HepG2 (cell line): ENCODE data around the gene ATP9A. TPM values are rescaled to one million over a fixed set of nuclear protein-coding genes. Genes with fewer than 3 reads are reported as not detected.

Experiments used
- ATAC-seq: fragments of 200-7000 bp; cut with Tn5 transposase; 3 replicates; pipeline ENCODE4 v1.9.1; 2020; ENCODE audit warnings: mild to moderate bottlenecking, moderate library complexity
- BruUV-seq: library from RNA; stranded (reverse); fragments of 400-500 nt; replicated peaks from 2 replicates; lab custom pipeline; 2021; lab: Mats Ljungman, UMichigan
- CTCF ChIA-PET: fragments of 300-600 bp; formaldehyde crosslinking; extraction: SDS; loops from one replicate; lab custom pipeline; 2021; ENCODE audit warnings: low total read pairs, inconsistent platforms, low intra/inter-chr PET ratio; lab: Yijun Ruan, JAX
- POLR2A ChIA-PET: fragments of 350-600 bp; sonication (Branson Sonifier 250); formaldehyde crosslinking; loops from one replicate; lab custom pipeline; 2020; ENCODE audit warnings: antibody characterized with exemption, inconsistent platforms; lab: Yijun Ruan, JAX
- DNase-seq: peaks from one replicate; pipeline ENCODE4 v3.0.0-alpha.2; 2015; ENCODE audit warnings: low spot score
- FAIRE-seq: peaks from 3 replicates; lab custom pipeline; 2011; peaks lifted over from hg19 to GRCh38; lab: Jason Lieb, UNC
- H2AFZ ChIP-seq: one replicate; pipeline ENCODE4 v1.6.1; 2011; ENCODE audit warnings: low read length, inconsistent platforms
- H3K27ac ChIP-seq: fragments of 300-600 bp; 3 replicates; pipeline ENCODE4 v1.8.0; 2011; ENCODE audit warnings: mixed run types, mild to moderate bottlenecking, mixed read lengths, low read length, inconsistent platforms; ENCODE audit not compliant: insufficient read depth; ENCODE audit errors: extremely low read length
- H3K27me3 ChIP-seq, 2 experiments: fragments of 200-600 bp in 1 of 2; 2 replicates in 1 of 2; 3 replicates in 1 of 2; pipeline versions ENCODE4 v1.6.0 to v1.8.0; 2011; ENCODE audit warnings: low read length in 2 of 2, mild to moderate bottlenecking in 2 of 2, moderate library complexity in 2 of 2, inconsistent platforms in 1 of 2; ENCODE audit not compliant: insufficient read depth in 2 of 2, control insufficient read depth in 1 of 2
- H3K36me3 ChIP-seq, 2 experiments: fragments of 200-600 bp in 1 of 2; replicated peaks in 1 of 2; 2 replicates in 1 of 2; 3 replicates in 1 of 2; pipeline versions ENCODE4 v1.5.1 to v1.8.0; 2011; ENCODE audit warnings: low read length in 2 of 2, inconsistent platforms in 1 of 2; ENCODE audit not compliant: insufficient read depth in 2 of 2, control insufficient read depth in 1 of 2
- H3K4me1 ChIP-seq: 2 replicates; pipeline ENCODE4 v1.5.1; 2012; ENCODE audit warnings: low read length, inconsistent platforms; ENCODE audit not compliant: insufficient read depth
- H3K4me2 ChIP-seq: 2 replicates; pipeline ENCODE4 v1.6.0; 2011; ENCODE audit warnings: low read depth, low read length, inconsistent platforms
- H3K4me3 ChIP-seq, 3 experiments: fragments of 200-600 bp in 1 of 3; sonication (generic), shearing (Covaris generic) in 1 of 3; replicated peaks in 1 of 3; 2 replicates each; pipeline ENCODE4 v1.5.1; 2011 to 2016; ENCODE audit warnings: low read length in 3 of 3, inconsistent platforms in 2 of 3, low read depth in 2 of 3, mild to moderate bottlenecking in 2 of 3, control low read depth in 1 of 3, mixed read lengths in 1 of 3; ENCODE audit not compliant: insufficient read depth in 1 of 3
- H3K79me2 ChIP-seq: one replicate; pipeline ENCODE4 v1.6.1; 2011; ENCODE audit warnings: low read length, inconsistent platforms; ENCODE audit not compliant: insufficient read depth
- H3K9ac ChIP-seq: 2 replicates; pipeline ENCODE4 v1.6.0; 2011; ENCODE audit warnings: mild to moderate bottlenecking, low read depth, low read length, inconsistent platforms; ENCODE audit not compliant: insufficient read depth
- H3K9me3 ChIP-seq: 2 replicates; pipeline ENCODE4 v1.5.1; 2012; ENCODE audit warnings: mild to moderate bottlenecking, low read length
- H4K20me1 ChIP-seq: 2 replicates; pipeline ENCODE4 v1.6.0; 2011; ENCODE audit warnings: inconsistent platforms, mild to moderate bottlenecking, low read length, moderate library complexity; ENCODE audit not compliant: insufficient read depth
- BCL3 ChIP-seq: sonication (generic); formaldehyde crosslinking; IDR thresholded peaks from 2 replicates; pipeline ENCODE4 v1.5.1; 2020; ENCODE audit warnings: mild to moderate bottlenecking, missing genetic modification reagents, moderate library complexity
- NRL ChIP-seq: sonication (generic); formaldehyde crosslinking; IDR thresholded peaks from 2 replicates; pipeline ENCODE4 v1.5.0; 2020; ENCODE audit warnings: missing genetic modification reagents, mild to moderate bottlenecking, moderate library complexity, borderline replicate concordance
- ZMYM3 ChIP-seq: sonication (generic); formaldehyde crosslinking; IDR thresholded peaks from 2 replicates; pipeline ENCODE4 v1.5.1; 2020; ENCODE audit warnings: mild to moderate bottlenecking, missing genetic modification reagents
- ZNF552 ChIP-seq: sonication (generic); formaldehyde crosslinking; IDR thresholded peaks from 2 replicates; pipeline ENCODE4 v1.9.0; 2022; ENCODE audit warnings: missing genetic modification reagents, mild to moderate bottlenecking, borderline replicate concordance
- ZNF761 ChIP-seq: sonication (generic); formaldehyde crosslinking; conservative IDR thresholded peaks from 2 replicates; pipeline ENCODE4 v1.4.0; 2020; ENCODE audit warnings: mild to moderate bottlenecking, missing genetic modification reagents
- WGBS: methylation state at CpG from one replicate; pipeline ENCODE4 v1.1.6; 2017; ENCODE audit warnings: low lambda C conversion rate; 5-methylcytosine and 5-hydroxymethylcytosine counted together
- in situ Hi-C: cut with HindIII; loops from 2 replicates; pipeline ENCODE4 v1.10.0; 2017; ENCODE audit warnings: low pct_unique_long_range_greater_than_20kb; ENCODE audit not compliant: extremely low pct_ligation_motif_present
- intact Hi-C: fragments of 100-400 bp; cut with micrococcal nuclease; formaldehyde crosslinking; loops from one replicate; pipeline ENCODE4 v1.10.0; 2022; ENCODE audit not compliant: unreplicated experiment
- polyA plus RNA-seq, 8 experiments: library from polyadenylated mRNA; depleted of rRNA in 3 of 8; stranded (reverse) in 7 of 8; unstranded in 1 of 8; fragments of >200 nt; fragmentation: Illumina TruSeq in 4 of 8; extraction: Trizol in 4 of 8; gene quantifications; 2 replicates each; pipeline versions ENCODE4 v1.2.1 to v1.2.3, GENCODE V29; 2011 to 2016; ENCODE audit warnings: low read depth in 4 of 8, missing spikeins in 1 of 8, mixed read lengths in 1 of 8; ENCODE audit not compliant: insufficient read depth in 1 of 8
- total RNA-seq, 5 experiments: library from RNA; depleted of rRNA; stranded (reverse); fragments of >200 nt; fragmentation: Illumina TruSeq; extraction: Trizol; gene quantifications; 2 replicates each; pipeline ENCODE4 v1.2.3, GENCODE V29; 2016; ENCODE audit warnings: low read depth in 1 of 5
- TF ChIP-seq, protein P1 (sequence below): sonication (generic); formaldehyde crosslinking; IDR thresholded peaks from 2 replicates; pipeline ENCODE4 v1.4.0; 2020; ENCODE audit warnings: mild to moderate bottlenecking, missing genetic modification reagents

ATP9A gene
- total and polyA plus RNA-seq, 2 of the 13 experiments (the other 11 are each of a cell fraction or from before 2014, with no cell fraction given), result 11.8 to 18.5 TPM

- 18% methylated on average over 8 of the region's 8 CpGs for WGBS
- Histone ChIP-seq H3K4me3 (peak overlapping the region in 1 of 3 experiments; percentile 1; a peak in 1 of 6 replicates), H3K36me3 (no peaks in the 10 kb centered on the region), H3K27me3 (peaks cover 3 to 47% of the 10 kb centered on the region in 2 experiments), H4K20me1 (no peaks in the 10 kb centered on the region), H3K79me2 (no peaks in the 10 kb centered on the region), H2AFZ (no peak overlapping the region), H3K4me1 (peaks cover 8% of the 10 kb centered on the region), H3K4me2 (peak overlapping the region; percentile 12; the same call in 1 of the 2 replicates), H3K27ac (no peak overlapping the region), H3K9ac (no peak overlapping the region), H3K9me3 (no peaks in the 10 kb centered on the region)
- ATAC-seq, result peak; percentile 25
- in situ Hi-C loops, result no loop called here
- FAIRE-seq, result no peak
- BruUV-seq, result no TSS peak
- no peak for DNase-seq
- ChIA-PET CTCF (no interaction called here), POLR2A (no interaction called here)
- intact Hi-C loops, result no loop called here
- 0 out of 2 replicates have a peak, but pooled peaks have one; percentile 20 for TF ChIP-seq ZNF552 (CRISPR knock-in tag)
- no peak for TF ChIP-seq NRL
- TF ChIP-seq, protein P1, sequence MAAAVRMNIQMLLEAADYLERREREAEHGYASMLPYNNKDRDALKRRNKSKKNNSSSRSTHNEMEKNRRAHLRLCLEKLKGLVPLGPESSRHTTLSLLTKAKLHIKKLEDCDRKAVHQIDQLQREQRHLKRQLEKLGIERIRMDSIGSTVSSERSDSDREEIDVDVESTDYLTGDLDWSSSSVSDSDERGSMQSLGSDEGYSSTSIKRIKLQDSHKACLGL (CRISPR knock-in tag), result no peak
- TF ChIP-seq ZNF761 (CRISPR knock-in tag), result no peak
These were observed 194.5 kb downstream of the ATP9A start for GRCh38 chr20:51573576-51574243.

- Histone ChIP-seq H3K4me2 (no peak overlapping the region), H3K36me3 (no peaks in the 10 kb centered on the region), H3K27me3 (peaks cover 3 to 33% of the 10 kb centered on the region in 2 experiments; a peak in 4 of 5 replicates), H3K9ac (no peak overlapping the region), H3K4me3 (no peak overlapping the region), H3K9me3 (no peaks in the 10 kb centered on the region)
- 93% methylated on average over 4 of the region's 4 CpGs for WGBS
- BruUV-seq, result no TSS peak
- intact Hi-C loops, result no loop called here
- in situ Hi-C loops, result no loop called here
- TF ChIP-seq ZMYM3 (CRISPR knock-in tag) (0 out of 2 replicates have a peak, but pooled peaks have one; percentile 24), BCL3 (CRISPR knock-in tag) (no peak)
- TF ChIP-seq, all 625 proteins: peak for 1
- Histone ChIP-seq H2AFZ (no peak overlapping the region), H3K4me1 (peaks cover 8% of the 10 kb centered on the region), H4K20me1 (no peaks in the 10 kb centered on the region), H3K27ac (no peak overlapping the region), H3K79me2 (no peaks in the 10 kb centered on the region)
- DNase-seq (no peak), FAIRE-seq (no peak), ATAC-seq (no peak)
- ChIA-PET POLR2A (no interaction called here), CTCF (no interaction called here)
These were observed 196.8 kb downstream of the ATP9A start for GRCh38 chr20:51571460-51571794.
